ENCODE measurements around the gene TMCC1. TPM values are rescaled to one million over a fixed set of nuclear protein-coding genes. Genes with fewer than 3 reads are reported as not detected.
A peak's percentile ranks its signal among the peaks of the same experiment; 100 is the strongest.
"Not testable (repeated sequence)": the region's sequence is repeated elsewhere in the genome, so short reads cannot be mapped to it uniquely, and the experiment has no call there.

The TMCC1 gene
- total and polyA plus RNA-seq, 3 donors from 2014 or later: 46.0 to 119 (median 60.4) TPM

- TF ChIP-seq CTCF (IDR thresholded peaks at IDR 0.05) (no peak), POLR2A (IDR thresholded peaks at IDR 0.05) (no peak)
These were observed 2.6 kb downstream of the TMCC1 start for GRCh38 chr3:129890891-129891290.

GRCh38 chr3:129890125-129890524, 3.4 kb downstream of the TMCC1 start:
- Histone ChIP-seq H3K36me3 (ENCODE audit: low read depth, missing control alignments) (no peaks in the 10 kb centered on the region), H3K4me1 (peaks cover 21% of the 10 kb centered on the region), H3K4me3 (no peak overlapping the region), H3K27me3 (no peaks in the 10 kb centered on the region), H3K9me3 (no peaks in the 10 kb centered on the region), H3K27ac (peak overlapping the region in 1 of 2 donors; percentile 34)
- TF ChIP-seq POLR2A (IDR thresholded peaks at IDR 0.05) (no peak), CTCF (IDR thresholded peaks at IDR 0.05) (no peak)
- intact Hi-C loops (cut with DNase I; ENCODE audit: low total_unique reads): no loop called here
- DNase-seq: no peak
- WGBS, 2 donors: 80 to 89% methylated on average over 2 of the region's 2 CpGs

More at GRCh38 chr3:129890891-129891290, 2.6 kb downstream of the TMCC1 start:
- 81 to 82% methylated on average over 2 of the region's 2 CpGs for WGBS, 2 donors
- Histone ChIP-seq H3K9me3 (no peaks in the 10 kb centered on the region), H3K4me3 (no peak overlapping the region), H3K27ac (no peak overlapping the region), H3K36me3 (ENCODE audit: low read depth, missing control alignments) (no peaks in the 10 kb centered on the region), H3K27me3 (no peaks in the 10 kb centered on the region), H3K4me1 (peaks cover 21% of the 10 kb centered on the region)
- intact Hi-C loops (cut with DNase I; ENCODE audit: low total_unique reads): no loop called here
- no peak for DNase-seq

- no peak for DNase-seq
- Histone ChIP-seq H3K27me3 (no peaks in the 10 kb centered on the region), H3K27ac (no peak overlapping the region), H3K36me3 (ENCODE audit: low read depth, missing control alignments) (no peaks in the 10 kb centered on the region), H3K4me1 (peaks cover 16% of the 10 kb centered on the region), H3K4me3 (no peak overlapping the region), H3K9me3 (no peaks in the 10 kb centered on the region)
- TF ChIP-seq POLR2A (IDR thresholded peaks at IDR 0.05): no peak
- no peak for TF ChIP-seq CTCF (IDR thresholded peaks at IDR 0.05)
- 63 to 67% methylated on average over 5 of the region's 5 CpGs for WGBS, 2 donors
- intact Hi-C loops (cut with DNase I; ENCODE audit: low total_unique reads): no loop called here
These were observed 4.7 kb downstream of the TMCC1 start for GRCh38 chr3:129888771-129889170.

- no peaks in the 10 kb centered on the region for H3K36me3 ChIP-seq (ENCODE audit: low read depth, missing control alignments)
- DNase-seq: no peak
- no peak overlapping the region for H3K4me3 ChIP-seq
- H3K27ac ChIP-seq: no peak overlapping the region
- TF ChIP-seq CTCF (IDR thresholded peaks at IDR 0.05) (no peak), POLR2A (IDR thresholded peaks at IDR 0.05) (no peak)
- H3K9me3 ChIP-seq: no peaks in the 10 kb centered on the region
- WGBS, 2 donors: 83 to 86% methylated on average over 2 of the region's 2 CpGs
- intact Hi-C loops (cut with DNase I; ENCODE audit: low total_unique reads): no loop called here
- no peaks in the 10 kb centered on the region for H3K4me1 ChIP-seq
- no peaks in the 10 kb centered on the region for H3K27me3 ChIP-seq
These were observed 12.2 kb downstream of the TMCC1 start for GRCh38 chr3:129881261-129881660.

- no peak for DNase-seq
- peaks cover 2% of the 10 kb centered on the region for H3K36me3 ChIP-seq (ENCODE audit: low read depth, missing control alignments)
- intact Hi-C loops (cut with DNase I; ENCODE audit: low total_unique reads): no loop called here
- 50 to 70% methylated on average over 1 of the region's 1 CpG for WGBS, 2 donors
- no peaks in the 10 kb centered on the region for H3K9me3 ChIP-seq
- no peaks in the 10 kb centered on the region for H3K4me1 ChIP-seq
- TF ChIP-seq POLR2A (IDR thresholded peaks at IDR 0.05) (no peak), CTCF (IDR thresholded peaks at IDR 0.05) (no peak)
- no peaks in the 10 kb centered on the region for H3K27me3 ChIP-seq
- H3K4me3 ChIP-seq: no peak overlapping the region
- no peak overlapping the region for H3K27ac ChIP-seq
These were observed 15.2 kb downstream of the TMCC1 start for GRCh38 chr3:129878355-129878754.

- WGBS, 2 donors: 94 to 100% methylated on average over 2 of the region's 2 CpGs
- DNase-seq; H3K36me3 ChIP-seq (ENCODE audit: low read depth, missing control alignments); H3K27me3 ChIP-seq; H3K4me1 ChIP-seq; H3K4me3 ChIP-seq; H3K27ac ChIP-seq; intact Hi-C loops (cut with DNase I; ENCODE audit: low total_unique reads); H3K9me3 ChIP-seq: not testable (repeated sequence)
These were observed 19.0 kb downstream of the TMCC1 start for GRCh38 chr3:129874479-129874878.
